ENCODE results near the gene OPCML.

- no peak for TF ChIP-seq CTCF (conservative IDR thresholded peaks at IDR 0.05; ENCODE audit: low read length)
- TF ChIP-seq EZH2phosphoT487 (IDR thresholded peaks at IDR 0.05; ENCODE audit: borderline replicate concordance) = no peak
Observed at GRCh38 chr11:133302056-133302455, 230.2 kb downstream of the OPCML start.
